Measurements from ENCODE around the gene NFATC1.
A peak's percentile ranks its signal among the peaks of the same experiment; 100 is the strongest.
"Not testable (repeated sequence)": the region's sequence is repeated elsewhere in the genome, so short reads cannot be mapped to it uniquely, and the experiment has no call there.

NFATC1 gene

GRCh38 chr18:79375441-79376154 lies 20.1 kb upstream of the NFATC1 start:
- no peak for DNase-seq (ENCODE audit: low read depth, low spot score)

DNA sequence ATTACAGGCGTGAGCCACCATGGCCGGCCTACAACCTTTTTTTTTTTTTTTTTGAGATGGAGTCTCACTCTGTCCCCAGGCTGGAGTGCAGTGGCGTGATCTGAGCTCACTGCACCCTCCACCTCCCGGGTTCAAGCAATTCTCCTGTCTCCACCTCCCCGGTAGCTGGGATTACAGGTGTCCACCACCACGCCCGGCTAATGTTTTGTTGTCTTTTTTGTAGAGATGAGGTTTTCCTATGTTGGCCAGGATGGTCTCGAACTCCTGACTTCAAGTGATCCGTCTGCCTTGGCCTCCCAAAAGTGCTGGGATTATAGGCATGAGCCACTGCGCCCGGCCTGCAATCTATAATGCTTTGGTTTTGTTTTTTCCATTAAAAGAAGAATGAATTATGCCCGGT lies 19.1 kb upstream of the NFATC1 start:
- not testable (repeated sequence) for DNase-seq (ENCODE audit: low read depth, low spot score)

DNA sequence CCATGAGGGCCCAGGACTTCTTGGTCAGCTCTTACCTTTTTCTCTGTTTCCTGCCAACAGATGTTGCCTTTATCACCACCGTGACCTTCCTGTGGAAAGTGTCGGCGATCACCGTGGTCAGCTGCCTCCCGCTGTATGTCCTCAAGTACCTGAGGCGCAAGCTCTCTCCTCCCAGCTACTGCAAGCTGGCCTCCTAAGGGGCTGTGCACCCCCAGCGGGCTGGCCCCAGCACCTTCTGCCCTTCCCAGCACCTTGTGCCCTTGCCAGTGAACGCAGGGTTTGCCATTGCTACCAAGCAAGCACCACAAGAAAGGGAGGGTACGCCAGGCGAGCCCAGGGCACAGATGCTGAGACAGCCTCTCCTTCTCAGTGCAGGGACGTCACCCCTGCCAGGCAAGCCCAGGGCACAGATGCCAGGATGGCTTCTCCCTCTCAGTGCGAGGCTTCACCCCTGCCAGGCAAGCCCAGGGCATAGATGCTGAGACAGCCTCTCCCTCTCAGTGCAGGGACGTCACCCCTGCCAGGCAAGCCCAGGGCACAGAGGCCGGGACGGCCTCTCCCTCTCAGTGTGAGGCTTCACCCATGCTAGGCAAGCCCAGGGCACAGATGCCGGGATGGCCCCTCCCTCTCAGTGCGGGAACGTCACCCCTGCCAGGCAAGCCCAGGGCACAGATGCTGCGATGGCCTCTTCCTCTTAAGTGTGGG lies 18.4 kb upstream of the NFATC1 start:
- no peak for DNase-seq (ENCODE audit: low read depth, low spot score)

DNA sequence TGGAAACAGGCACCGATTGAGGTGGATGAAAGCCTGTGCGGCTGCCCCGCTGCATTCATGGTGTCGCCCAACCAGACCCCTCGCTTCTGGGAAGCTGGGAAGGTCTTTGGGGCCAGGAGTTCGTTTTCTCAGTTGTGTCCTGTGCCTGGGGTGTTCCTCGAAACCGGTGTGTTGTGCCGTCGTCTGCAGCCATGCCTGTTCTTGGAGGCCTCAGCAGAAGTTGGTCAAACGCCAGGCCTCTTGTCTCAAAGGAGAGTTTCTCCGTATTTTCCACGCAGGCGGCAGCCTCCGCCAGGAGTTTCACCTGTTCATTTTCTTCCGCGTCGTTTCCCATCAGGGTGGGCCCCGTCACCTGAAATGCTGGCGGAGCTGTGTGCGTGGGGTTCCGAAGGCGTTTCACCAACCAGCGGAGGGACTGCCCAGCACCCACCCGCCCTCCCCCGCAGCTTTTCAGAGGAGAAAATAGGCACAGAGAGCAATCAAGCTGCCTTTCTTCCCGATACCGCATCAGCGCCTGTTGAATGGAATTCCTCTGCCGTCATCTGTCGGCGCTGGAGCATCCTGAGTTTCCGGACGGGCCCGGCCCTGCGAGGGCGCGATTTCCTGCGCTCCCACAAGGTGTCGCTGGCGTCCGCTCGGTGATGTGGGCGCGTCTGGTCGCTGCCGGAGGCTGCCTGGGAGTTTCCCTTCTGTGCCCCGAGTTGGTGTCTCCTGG lies 17.0 kb upstream of the NFATC1 start:
- DNase-seq (ENCODE audit: low read depth, low spot score) = peak; percentile 54

GRCh38 chr18:79379251-79379905 lies 16.4 kb upstream of the NFATC1 start:
- no peak for DNase-seq (ENCODE audit: low read depth, low spot score)

- no peak for DNase-seq (ENCODE audit: low read depth, low spot score)
Measured at GRCh38 chr18:79379931-79380815, 15.6 kb upstream of the NFATC1 start.

- peak; percentile 54 for DNase-seq (ENCODE audit: low read depth, low spot score)
Measured at GRCh38 chr18:79380816-79381806, 14.6 kb upstream of the NFATC1 start.

- no peak for DNase-seq (ENCODE audit: low read depth, low spot score)
Measured at GRCh38 chr18:79381811-79382311, 13.9 kb upstream of the NFATC1 start.

- no peak for DNase-seq (ENCODE audit: low read depth, low spot score)
Measured at GRCh38 chr18:79382681-79383387, 12.9 kb upstream of the NFATC1 start.

DNA sequence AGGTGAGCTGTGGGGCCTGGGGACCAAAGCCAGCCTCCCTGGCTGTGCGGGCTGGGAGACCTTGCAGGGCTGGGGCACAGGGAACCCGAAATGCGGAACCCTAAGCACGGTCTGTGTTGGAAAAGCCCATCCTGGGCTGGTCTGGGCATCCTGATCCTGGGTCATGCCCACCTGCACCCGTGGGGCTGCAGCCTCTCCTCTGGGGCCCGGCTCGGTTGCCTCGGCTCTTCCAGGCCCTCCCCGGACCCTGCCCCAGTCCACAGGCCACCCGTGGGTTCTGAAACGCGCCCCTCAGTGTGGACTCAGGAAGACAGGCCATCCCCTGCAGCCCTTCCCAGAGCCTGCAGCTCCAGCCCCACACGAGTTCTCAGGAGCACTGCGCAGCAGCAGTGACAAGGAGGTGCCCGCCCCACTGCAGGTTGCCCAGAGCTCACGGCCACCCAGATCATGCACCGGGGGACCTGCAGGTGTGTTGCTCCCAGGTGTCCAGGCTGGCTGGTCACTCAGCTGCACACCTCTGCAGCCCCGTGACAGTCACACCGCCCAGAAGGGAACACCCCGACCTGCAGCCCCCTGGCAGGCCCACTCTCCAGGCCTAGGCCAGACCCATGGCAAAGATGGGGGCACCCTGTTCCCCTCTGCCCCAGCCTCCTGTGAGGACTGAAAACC lies 12.2 kb upstream of the NFATC1 start:
- DNase-seq (ENCODE audit: low read depth, low spot score) = no peak

GRCh38 chr18:79384151-79384807 lies 11.5 kb upstream of the NFATC1 start:
- no peak for DNase-seq (ENCODE audit: low read depth, low spot score)

GRCh38 chr18:79384834-79385233 lies 10.9 kb upstream of the NFATC1 start:
- DNase-seq (ENCODE audit: low read depth, low spot score) = no peak

DNA sequence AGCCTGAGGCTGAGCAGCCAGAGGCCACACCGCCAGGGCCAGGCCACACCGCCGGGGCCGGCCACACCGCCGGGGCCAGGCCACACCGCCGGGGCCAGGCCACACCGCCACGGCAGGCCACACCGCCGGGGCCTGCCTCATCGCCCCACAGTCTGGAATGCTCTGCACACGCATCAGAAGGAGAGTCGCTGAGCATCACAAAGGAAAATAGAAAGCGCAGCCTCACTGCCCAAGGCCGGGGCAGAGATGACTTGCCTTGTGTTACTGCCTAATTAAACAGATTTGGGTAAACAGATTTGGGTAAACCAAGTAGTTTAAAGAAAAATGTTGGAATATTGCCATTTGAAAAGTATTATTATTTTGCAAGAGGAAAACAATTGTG lies 10.4 kb upstream of the NFATC1 start:
- no peak for DNase-seq (ENCODE audit: low read depth, low spot score)

DNA sequence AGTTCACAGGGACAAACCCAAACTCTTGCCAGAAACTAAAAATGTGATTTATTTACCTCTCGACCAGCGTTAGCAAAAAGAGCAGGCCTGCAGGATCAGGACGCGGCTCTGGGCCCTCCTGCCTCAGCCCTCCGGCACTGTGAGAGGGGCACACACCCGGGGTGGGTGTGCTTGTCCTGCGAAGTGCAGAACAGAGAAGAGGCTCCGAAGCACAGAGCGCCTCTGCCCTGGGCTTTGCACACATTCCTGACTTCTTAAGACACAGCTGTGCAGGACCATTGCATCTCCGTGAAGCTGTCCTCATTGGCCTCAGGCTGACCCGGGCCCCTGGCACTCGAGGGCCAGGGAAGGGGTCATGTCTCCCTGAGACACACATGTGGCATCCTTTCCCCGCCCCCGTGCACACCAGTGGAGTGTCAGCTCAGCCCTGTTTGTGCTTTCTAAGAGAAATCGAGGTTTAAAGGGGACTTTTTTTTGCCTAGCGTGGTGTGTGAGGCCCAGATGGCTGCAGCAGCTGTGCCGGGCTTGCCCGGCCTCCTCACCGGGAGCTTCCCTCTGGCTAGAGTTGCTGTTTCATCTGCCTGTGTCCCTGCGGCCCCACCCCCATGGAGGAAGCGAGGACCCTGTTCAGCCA lies 9.9 kb upstream of the NFATC1 start:
- no peak for DNase-seq (ENCODE audit: low read depth, low spot score)

DNA sequence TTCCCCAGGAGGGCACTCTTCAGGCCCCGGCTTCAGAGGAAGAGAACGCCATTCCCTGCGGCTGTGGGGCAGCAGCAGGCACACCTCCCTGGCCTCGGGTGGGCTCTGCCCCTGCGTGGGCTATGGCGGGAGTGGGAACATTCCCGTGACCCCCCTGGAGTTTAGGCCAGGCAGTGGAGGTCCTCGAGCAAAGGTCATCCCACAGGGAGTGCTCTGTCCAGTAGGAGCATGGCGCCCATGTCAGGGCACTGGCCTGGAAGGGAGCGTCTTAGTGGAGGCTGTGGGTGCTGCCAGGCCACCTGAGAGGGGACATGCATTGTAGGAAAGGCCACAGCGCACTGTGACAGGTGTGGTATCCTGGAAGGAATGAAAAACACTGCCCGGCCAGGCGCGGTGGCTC lies 9.2 kb upstream of the NFATC1 start:
- no peak for DNase-seq (ENCODE audit: low read depth, low spot score)

DNA sequence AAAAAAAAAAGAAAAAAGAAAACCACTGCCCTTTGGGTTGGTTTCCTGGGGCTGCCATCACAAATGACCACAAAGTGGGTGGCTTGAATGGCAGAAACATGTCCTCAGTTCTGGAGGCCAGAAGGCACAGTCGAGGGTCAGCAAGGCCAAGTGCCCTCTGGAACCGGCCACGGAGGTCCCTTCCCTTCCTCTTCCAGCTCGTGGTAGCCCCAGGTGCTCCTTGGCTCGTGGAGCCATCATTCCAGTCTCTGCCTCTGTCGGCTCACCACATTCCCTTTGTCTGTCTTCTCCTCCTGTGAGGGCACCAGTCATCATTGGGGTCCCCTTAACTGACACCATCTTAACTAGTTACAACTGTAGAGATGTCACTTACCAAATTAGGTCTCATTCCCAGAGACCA lies 8.5 kb upstream of the NFATC1 start:
- no peak for DNase-seq (ENCODE audit: low read depth, low spot score)

- no peak for DNase-seq (ENCODE audit: low read depth, low spot score)
Measured at GRCh38 chr18:79387615-79388014, 8.1 kb upstream of the NFATC1 start.

DNA sequence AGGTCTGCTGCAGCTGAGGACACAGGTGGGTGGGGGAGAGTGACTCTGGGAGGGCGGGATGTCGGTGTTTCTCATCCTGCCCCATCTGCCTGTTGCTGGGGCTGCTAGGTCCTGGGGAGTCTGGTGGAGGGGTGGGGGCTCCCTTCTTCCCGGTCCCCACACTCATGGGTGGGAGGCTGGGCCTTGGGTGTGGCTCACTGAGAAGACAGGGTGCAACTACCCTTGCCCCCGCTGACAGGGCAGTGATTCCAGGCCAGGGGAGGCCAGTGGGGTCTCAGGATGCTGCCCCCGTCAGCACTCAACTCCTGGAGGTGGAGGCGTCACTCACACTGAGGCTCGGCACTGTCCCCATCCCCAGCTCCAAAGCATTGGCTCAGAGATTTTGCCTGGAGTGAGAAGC lies 7.7 kb upstream of the NFATC1 start:
- no peak for DNase-seq (ENCODE audit: low read depth, low spot score)
